T47D (cell line): ENCODE measurements around the gene PPP1R16B.

Source experiments
- DNase-seq, 2 experiments: peaks; one replicate each; pipeline versions ENCODE4 v3.0.0 to v3.0.0-alpha.2; 2011 to 2012; ENCODE audit warnings: low read depth in 1 of 2, low spot score in 1 of 2
- JUND ChIP-seq: IDR thresholded peaks from 2 replicates; pipeline ENCODE4 v1.6.1; 2012; ENCODE audit warnings: low read depth
- in situ Hi-C: cut with HindIII; loops from 2 replicates; pipeline ENCODE4 v1.10.0; 2016; ENCODE audit warnings: low sequenced_read_pairs, low pct_unique_long_range_greater_than_20kb

Gene PPP1R16B

DNA sequence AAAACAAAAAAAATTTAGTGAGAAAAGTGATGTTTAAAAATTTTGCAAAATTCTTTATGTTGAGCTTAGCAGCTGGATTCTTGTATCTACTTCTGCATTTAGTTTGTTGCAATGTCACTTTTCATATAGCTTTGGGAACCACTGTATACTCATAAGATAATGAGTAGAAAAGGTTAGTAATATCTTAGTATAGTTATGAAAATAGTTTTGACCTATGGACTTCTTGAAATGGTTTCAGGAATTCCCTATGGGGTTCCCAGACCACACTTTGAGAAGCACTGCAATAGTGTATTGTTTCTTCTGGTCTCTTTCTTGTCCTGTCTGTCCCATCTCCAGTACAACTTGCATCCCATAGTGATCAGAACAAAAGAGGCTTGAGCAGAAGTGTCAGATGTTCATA is 29.4 kb downstream of the PPP1R16B start:
- in situ Hi-C loops: no loop called here
- no peak for DNase-seq
- TF ChIP-seq JUND: no peak

DNA sequence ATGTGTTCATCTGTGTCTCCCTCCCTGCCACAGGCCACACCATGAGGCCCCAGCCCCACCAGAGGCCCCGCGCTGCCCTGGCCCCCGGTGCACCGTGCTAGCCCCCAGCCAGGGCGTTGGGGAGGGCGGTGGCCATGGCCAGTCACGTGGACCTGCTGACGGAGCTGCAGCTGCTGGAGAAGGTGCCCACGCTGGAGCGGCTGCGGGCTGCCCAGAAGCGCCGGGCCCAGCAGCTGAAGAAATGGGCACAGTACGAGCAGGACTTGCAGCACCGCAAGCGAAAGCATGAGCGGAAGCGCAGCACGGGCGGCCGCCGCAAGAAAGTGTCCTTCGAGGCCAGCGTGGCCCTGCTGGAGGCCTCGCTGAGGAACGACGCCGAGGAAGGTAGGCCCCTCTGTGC is 30.3 kb downstream of the PPP1R16B start:
- TF ChIP-seq JUND: no peak
- in situ Hi-C loops: no loop called here
- no peak for DNase-seq

DNA sequence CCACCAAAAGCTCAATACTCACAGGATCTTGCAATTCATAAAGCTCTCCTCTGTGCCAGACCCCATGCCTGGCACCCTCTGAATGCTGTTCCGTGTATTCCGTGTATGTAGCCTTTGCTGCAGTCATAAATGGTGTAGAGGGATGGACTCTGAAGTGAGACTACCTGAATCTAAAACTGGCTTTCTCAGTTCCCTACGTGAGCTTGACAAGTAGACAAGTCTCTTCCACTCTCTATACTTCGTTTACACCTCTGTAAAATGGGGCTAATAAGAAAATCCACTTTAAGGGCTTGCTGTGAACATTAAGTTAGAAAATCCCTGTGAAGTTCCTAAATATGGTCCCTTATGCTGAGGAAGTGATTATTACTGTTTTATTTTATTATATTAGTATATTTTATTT is 31.5 kb downstream of the PPP1R16B start:
- in situ Hi-C loops: no loop called here
- TF ChIP-seq JUND: no peak
- DNase-seq: no peak

GRCh38 chr20:38838326-38838725 is 32.8 kb downstream of the PPP1R16B start:
- no peak for TF ChIP-seq JUND
- no peak for DNase-seq
- in situ Hi-C loops: no loop called here

- DNase-seq: no peak
- in situ Hi-C loops: no loop called here
- TF ChIP-seq JUND: no peak
Observed at GRCh38 chr20:38839563-38839962, 34.1 kb downstream of the PPP1R16B start.

DNA sequence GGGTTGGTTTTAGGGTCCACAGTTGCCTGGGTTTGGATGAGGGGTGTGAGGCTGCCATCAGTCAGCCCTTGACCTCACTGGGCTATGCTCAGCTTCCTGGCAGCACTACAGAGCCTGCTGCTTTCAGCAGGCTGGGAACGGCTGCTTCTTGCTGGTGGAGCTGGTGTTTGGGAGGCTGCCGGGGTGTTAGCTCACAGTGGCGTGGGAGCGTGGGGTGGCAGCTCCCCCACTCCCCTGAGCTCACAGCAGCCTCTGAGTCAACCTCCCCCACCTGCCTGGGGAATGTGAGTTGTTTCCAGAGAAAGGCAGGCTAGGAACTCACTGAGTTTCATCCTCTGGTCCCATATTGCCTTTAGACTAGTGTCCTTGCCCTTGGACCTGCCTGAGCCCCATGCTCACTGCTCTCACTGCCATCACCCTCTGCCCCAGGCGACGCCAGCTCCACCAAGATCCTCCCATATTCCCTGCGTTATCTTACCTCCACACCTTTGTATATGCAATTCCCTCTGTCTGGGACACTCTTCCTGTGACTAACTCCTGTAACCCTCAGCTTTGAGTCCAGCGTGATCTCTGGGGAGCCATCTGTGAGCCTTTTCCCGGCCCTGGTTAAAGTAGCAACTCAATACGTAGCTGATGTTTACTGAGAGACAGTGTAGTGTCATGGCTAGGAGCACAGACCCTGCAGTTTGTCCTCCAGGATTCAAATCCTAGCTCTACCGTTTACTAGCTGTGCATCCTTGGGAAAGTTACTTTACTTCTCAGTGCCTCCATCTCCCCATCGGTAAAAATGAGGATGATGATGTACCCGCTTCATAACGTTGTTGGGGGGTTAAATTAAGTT is 34.8 kb downstream of the PPP1R16B start:
- no peak for DNase-seq
- in situ Hi-C loops: no loop called here
- no peak for TF ChIP-seq JUND

GRCh38 chr20:38840894-38841470 is 35.5 kb downstream of the PPP1R16B start:
- no peak for TF ChIP-seq JUND
- DNase-seq: no peak
- in situ Hi-C loops: no loop called here

DNA sequence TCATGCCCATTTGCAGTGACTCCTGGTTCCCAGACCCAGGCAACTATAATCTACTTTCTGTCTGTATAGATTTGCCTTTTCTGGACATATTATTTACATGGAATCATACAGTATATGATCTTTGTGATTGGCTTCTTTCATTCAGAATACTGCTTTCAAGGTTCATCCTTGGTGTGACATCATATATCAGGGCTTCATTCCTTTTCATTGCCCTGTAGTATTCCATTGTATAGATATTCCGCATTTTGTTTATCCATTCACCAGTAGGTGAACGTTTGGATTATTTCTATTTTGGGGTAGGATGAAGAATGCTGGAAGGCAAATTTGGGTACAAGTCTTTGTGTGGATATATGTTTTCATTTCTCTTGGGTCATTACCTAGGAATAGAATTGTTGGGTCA is 36.1 kb downstream of the PPP1R16B start:
- in situ Hi-C loops: no loop called here
- no peak for DNase-seq
- no peak for TF ChIP-seq JUND

DNA sequence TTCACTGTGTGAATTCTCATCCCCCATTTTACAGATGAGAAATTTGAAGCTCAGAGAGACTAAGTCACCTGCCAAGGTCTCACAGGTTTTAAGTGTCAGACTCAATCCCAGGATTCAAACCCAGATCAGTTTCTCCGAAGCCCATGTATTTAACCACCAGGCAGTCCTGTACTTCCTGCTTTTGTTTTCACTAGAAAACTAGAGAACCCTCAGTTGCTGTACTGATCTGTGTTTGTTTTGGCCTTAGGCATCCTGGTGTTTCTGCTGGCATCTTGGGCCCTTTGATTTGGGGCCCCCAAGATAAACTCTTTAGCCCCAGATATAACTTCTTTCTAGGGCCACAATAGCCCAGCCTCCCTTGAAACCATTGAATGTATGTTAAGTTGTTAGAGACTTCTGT is 36.5 kb downstream of the PPP1R16B start:
- in situ Hi-C loops: no loop called here
- TF ChIP-seq JUND: no peak
- DNase-seq: no peak

DNA sequence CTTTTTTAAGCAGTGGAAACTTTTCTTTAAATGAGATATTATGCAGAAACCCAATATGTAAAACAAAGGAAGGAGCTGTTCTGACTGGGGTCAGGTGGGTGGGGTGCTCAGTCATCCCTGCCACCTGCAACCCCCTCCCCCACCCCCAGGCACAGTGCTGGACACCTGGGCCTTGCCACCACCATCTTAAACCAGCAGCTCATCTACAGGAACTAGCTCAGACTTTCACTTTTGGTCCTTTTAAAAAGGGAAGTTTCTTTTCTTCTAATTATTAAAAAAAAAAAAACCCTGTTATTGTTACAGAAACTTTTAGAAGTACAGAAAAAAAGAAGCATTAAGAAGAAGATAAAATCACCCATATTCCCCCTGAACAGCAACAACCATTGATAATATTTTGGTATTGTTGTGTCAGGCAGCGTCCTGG is 37.1 kb downstream of the PPP1R16B start:
- TF ChIP-seq JUND: no peak
- in situ Hi-C loops: no loop called here
- no peak for DNase-seq

- in situ Hi-C loops: no loop called here
- DNase-seq: no peak
- no peak for TF ChIP-seq JUND
Observed at GRCh38 chr20:38843346-38843745, 37.8 kb downstream of the PPP1R16B start.

- in situ Hi-C loops: no loop called here
- DNase-seq: no peak
- TF ChIP-seq JUND: no peak
Observed at GRCh38 chr20:38844963-38845362, 39.5 kb downstream of the PPP1R16B start.

- TF ChIP-seq JUND: no peak
- in situ Hi-C loops: no loop called here
- no peak for DNase-seq
Observed at GRCh38 chr20:38847840-38848239, 42.3 kb downstream of the PPP1R16B start.
